Measurements from ENCODE around the gene PHETA1.

DNA sequence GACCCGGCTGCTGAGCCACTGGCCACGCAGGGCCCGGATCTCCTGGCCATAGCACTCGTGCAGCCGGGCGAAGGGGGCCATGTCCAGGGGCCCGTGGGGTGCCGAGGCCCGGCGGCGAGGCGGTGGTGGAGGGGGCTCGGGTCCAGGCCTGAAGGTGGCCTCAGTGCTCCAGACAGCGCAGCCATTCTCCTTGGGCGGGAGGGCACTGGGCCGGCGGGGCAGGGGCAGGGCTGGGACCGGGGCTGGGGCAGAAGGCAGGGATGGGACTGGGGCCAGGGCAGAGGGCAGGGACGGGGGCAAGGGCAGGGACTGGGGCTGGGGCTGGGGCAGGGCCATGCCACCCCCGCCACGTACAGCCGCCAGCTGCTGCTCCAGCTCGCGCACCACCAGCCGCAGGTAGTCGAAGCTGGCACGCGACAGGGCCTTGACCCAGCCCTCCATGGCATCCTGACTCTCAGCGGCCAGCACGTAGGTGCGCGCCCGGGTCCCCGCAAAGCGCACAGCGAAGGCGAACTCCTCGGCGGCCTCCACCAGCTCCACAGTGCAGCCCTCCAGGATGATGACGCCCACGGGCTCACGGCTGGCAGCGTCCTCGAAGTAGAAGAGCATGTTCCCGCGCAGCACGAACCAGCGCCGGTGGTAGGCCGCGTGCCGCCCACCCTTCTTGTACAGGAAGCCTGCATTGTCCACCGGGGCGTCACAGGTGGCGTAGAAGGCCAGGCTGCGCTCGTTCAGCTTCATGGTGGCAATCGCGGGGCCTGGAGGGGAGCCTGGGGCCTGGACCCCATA lies 6.0 kb downstream of the PHETA1 start:
- TF ChIP-seq, protein P1, sequence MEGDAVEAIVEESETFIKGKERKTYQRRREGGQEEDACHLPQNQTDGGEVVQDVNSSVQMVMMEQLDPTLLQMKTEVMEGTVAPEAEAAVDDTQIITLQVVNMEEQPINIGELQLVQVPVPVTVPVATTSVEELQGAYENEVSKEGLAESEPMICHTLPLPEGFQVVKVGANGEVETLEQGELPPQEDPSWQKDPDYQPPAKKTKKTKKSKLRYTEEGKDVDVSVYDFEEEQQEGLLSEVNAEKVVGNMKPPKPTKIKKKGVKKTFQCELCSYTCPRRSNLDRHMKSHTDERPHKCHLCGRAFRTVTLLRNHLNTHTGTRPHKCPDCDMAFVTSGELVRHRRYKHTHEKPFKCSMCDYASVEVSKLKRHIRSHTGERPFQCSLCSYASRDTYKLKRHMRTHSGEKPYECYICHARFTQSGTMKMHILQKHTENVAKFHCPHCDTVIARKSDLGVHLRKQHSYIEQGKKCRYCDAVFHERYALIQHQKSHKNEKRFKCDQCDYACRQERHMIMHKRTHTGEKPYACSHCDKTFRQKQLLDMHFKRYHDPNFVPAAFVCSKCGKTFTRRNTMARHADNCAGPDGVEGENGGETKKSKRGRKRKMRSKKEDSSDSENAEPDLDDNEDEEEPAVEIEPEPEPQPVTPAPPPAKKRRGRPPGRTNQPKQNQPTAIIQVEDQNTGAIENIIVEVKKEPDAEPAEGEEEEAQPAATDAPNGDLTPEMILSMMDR (IDR thresholded peaks at IDR 0.05; ENCODE audit: low read depth, low read length, poor library complexity, severe bottlenecking): no peak
- TF ChIP-seq EZH2phosphoT487 (IDR thresholded peaks at IDR 0.05; ENCODE audit: borderline replicate concordance, low read length): no peak
